ENCODE measurements around the gene ZNF655.
A peak's percentile ranks its signal among the peaks of the same experiment; 100 is the strongest.

Gene ZNF655

GRCh38 chr7:99606531-99606930, 48.1 kb downstream of the ZNF655 start:
- DNase-seq (ENCODE audit: low read depth, low spot score): no peak

- no peak for DNase-seq (ENCODE audit: low read depth, low spot score)
Observed at GRCh38 chr7:99607548-99607947, 49.1 kb downstream of the ZNF655 start.

GRCh38 chr7:99614495-99614894, 56.1 kb downstream of the ZNF655 start:
- DNase-seq (ENCODE audit: low read depth, low spot score): no peak

GRCh38 chr7:99615989-99616358, 57.5 kb downstream of the ZNF655 start:
- no peak for DNase-seq (ENCODE audit: low read depth, low spot score)

DNA sequence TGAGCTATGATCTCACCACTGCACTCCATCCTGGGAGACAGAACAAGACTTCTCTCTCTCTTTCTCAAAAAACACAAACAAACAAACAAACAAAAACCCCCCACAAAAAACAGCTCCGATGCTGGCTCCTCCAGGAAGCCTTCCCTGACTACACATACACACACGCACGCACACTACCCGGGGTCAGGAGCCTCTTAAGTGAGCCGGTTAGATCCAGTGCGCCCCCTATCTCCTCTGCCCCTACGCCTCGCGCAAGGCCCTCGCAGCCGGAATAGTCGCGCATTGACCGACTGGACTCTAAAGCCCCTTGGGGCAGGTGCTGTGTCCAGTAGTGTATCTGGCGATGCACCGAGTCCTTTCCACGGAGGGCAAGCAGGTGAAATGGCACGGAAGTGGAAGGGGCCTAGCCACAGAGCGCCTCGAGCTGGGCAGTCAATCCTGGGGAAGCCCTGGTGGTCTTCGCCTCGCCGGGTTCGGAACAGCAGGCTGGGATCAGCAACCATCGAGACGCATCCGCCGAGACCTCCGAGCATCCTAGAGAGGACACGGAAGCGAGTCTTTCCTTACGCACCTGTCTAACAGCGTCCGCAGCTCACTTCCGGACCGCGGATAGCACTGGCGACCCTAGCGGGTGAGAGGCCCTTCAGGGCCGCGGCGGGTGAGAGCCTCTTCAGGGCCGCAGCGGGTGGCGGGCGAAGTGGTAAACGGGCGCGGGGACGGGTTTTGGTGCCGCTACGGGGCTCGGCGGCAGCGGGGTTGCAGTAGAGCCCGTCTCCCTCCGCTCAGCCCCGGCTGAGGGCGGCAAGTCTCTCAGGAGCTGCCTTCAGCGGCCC, 58.1 kb downstream of the ZNF655 start, which contains the start of gene ZSCAN25:
ZSCAN25 (plus strand) TSS at position 588 of the 833 bp plus-strand sequence. CDS start 2,661 bp downstream, outside the sequence.
- DNase-seq (ENCODE audit: low read depth, low spot score): peak; percentile 75

- no peak for DNase-seq (ENCODE audit: low read depth, low spot score)
Observed at GRCh38 chr7:99617192-99617781, 58.8 kb downstream of the ZNF655 start.

- DNase-seq (ENCODE audit: low read depth, low spot score): no peak
Observed at GRCh38 chr7:99618726-99619125, 60.3 kb downstream of the ZNF655 start.

DNA sequence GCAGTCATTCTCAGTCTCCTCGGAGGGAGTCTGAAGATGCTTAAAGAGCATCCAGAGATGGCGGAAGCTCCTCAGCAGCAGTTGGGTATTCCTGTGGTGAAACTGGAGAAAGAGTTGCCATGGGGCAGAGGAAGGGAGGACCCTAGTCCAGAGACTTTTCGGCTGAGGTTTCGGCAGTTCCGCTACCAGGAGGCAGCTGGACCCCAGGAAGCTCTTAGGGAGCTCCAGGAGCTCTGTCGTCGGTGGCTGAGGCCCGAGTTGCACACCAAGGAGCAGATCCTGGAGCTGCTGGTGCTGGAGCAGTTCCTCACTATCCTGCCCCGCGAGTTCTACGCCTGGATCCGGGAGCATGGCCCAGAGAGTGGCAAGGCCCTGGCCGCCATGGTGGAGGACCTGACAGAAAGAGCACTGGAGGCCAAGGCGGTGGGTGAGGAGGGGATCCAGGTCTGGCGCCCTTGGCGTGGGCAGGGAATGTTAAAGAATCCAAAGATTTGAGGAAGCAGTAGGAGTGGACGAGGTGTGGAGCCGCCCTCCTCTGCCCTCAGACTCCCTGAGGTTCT, 61.2 kb downstream of the ZNF655 start:
- DNase-seq (ENCODE audit: low read depth, low spot score): no peak

DNA sequence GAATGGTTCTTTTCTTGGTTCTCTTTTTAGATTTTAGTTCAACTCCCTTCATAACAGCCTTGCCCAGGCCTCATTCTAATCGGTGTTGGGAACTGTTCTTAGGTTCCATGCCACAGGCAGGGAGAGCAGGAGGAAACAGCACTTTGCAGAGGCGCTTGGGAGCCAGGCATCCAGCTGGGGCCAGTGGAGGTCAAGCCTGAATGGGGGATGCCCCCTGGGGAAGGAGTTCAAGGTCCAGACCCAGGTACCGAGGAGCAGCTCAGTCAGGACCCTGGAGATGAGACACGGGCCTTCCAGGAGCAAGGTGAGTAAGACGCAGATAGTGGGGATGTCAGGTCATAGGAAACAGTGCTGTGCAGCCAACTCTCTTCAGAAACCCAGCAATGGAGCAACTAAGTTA, 62.8 kb downstream of the ZNF655 start:
- no peak for DNase-seq (ENCODE audit: low read depth, low spot score)

DNA sequence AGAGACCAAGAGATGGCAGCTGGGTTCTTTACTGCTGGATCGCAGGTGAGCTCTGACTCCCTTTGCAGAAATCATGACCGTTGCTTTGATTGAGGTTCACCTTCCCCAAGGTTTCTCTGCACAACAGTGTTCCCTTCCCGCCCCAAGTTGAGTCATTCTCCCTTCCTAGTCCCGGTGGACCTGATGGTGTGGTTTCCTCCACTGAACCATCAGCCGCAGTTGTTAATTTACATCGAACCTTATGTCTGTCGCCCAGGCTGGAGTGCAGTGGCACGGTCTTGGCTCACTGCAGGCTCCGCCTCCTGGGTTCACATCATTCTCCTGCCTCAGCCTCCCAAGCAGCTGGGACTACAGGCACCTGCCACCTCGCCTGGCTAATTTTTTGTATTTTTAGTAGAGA, 64.2 kb downstream of the ZNF655 start:
- DNase-seq (ENCODE audit: low read depth, low spot score): no peak

DNA sequence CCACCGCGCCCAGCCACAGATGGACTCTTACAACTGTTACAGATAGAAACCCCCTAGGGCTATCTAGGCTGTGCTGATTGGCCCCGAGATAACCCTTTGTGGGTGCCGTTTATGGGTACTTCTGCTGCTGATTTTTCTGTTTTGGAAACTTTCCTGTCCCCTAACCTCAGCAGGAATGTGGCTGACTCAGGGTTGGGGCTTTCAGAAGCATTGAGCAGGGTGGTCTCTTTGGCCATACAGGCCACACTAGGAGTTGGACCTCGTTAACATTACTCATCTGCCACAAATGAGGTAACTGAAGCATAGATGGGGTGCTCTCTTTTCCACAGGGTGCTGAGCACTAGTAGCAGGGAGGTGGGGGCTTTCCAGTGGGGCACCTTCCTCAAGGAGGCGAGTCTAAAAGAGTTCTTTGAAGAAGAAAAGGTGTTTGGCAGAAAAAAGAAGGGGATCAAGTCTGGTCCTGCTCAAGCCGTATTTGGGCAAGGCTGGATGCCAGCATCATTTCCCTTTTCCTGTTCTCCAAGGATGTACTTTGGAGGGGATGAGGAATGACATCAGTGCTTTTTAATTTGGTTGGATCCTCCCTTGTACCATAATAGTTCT, 64.8 kb downstream of the ZNF655 start:
- DNase-seq (ENCODE audit: low read depth, low spot score): no peak

DNA sequence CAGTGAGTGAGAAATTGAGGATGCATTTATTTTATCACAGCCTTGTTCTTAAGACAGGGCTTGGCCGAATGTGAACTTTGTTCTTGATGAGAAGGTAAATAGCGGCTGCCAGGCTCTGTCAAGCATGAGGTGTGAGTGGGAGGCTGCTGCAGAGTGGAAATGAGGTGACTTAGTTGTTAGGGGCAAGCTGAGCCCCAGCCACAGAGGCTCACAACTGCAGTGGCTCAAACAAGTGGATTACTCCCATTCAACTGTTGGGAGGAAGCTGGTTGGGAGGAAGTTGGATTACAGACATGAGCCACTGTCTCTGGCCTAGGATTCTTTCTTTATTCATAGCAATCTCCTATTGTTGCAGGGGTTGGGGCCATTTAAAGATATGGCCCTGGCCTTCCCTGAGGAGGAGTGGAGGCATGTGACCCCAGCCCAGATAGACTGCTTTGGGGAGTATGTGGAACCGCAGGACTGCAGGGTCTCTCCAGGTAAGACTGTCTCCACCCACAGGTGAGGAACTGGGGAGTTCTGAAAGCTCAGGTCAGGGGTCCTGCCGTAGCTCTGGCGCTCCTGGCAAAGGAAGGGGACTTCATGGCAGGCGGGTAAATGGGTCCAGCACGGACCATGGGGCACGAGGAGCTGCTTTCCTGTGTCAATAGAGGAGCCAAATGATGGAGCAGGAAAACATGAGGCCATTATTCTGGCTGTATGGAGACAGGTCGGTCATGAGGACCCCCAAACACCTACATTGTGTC, 65.4 kb downstream of the ZNF655 start:
- DNase-seq (ENCODE audit: low read depth, low spot score): no peak

GRCh38 chr7:99624484-99624883, 66.0 kb downstream of the ZNF655 start:
- no peak for DNase-seq (ENCODE audit: low read depth, low spot score)

GRCh38 chr7:99625321-99625720, 66.9 kb downstream of the ZNF655 start:
- no peak for DNase-seq (ENCODE audit: low read depth, low spot score)

GRCh38 chr7:99625961-99626360, 67.5 kb downstream of the ZNF655 start:
- DNase-seq (ENCODE audit: low read depth, low spot score): no peak

Data from brain pericyte (primary cell).